Cardiac muscle cell (in vitro differentiated cells and primary cell): ENCODE data around the gene DHTKD1. TPM values are rescaled to one million over a fixed set of nuclear protein-coding genes. Genes with fewer than 3 reads are reported as not detected.

Experiments
- DNase-seq, 2 donors: peaks; one replicate each; pipeline versions ENCODE4 v3.0.0 to v3.0.0-alpha.2; 2010 to 2017; ENCODE audit warnings: low read depth in 1 of 2, low spot score in 1 of 2
- H3K27ac ChIP-seq: fragments of 200-600 bp; sonication (generic); 2 replicates; pipeline ENCODE4 v1.5.1; 2016
- H3K27me3 ChIP-seq: fragments of 200-600 bp; sonication (generic); 2 replicates; pipeline ENCODE4 v1.6.0; 2016; ENCODE audit warnings: control low read depth
- H3K36me3 ChIP-seq: fragments of 200-600 bp; sonication (generic); 2 replicates; pipeline ENCODE4 v1.5.1; 2016; ENCODE audit warnings: control low read depth
- H3K4me1 ChIP-seq: fragments of 200-600 bp; sonication (generic); 2 replicates; pipeline ENCODE4 v1.8.1; 2017; ENCODE audit warnings: low read depth, mild to moderate bottlenecking, mixed run types
- H3K4me3 ChIP-seq: fragments of 200-600 bp; sonication (generic); 2 replicates; pipeline ENCODE4 v1.5.1; 2016; ENCODE audit warnings: mild to moderate bottlenecking
- H3K9me3 ChIP-seq: fragments of 200-600 bp; sonication (generic); 2 replicates; pipeline ENCODE4 v1.5.1; 2017; ENCODE audit warnings: low read depth, mild to moderate bottlenecking, control low read depth
- polyA plus RNA-seq: library from polyadenylated mRNA; unstranded; fragments of >200 nt; fragmentation: Nextera tagmentation; extraction: Ambion mirVana; gene quantifications from 2 replicates; pipeline ENCODE4 v1.2.1, GENCODE V29; 2016
- total RNA-seq: library from RNA; depleted of rRNA; stranded (reverse); fragments of >200 nt; gene quantifications from 2 replicates; pipeline ENCODE4 v1.2.3, GENCODE V29; 2016
- TF ChIP-seq, protein P1 (sequence below): IDR thresholded peaks from 2 replicates; pipeline ENCODE4 v1.5.1; 2012; ENCODE audit warnings: low read depth, mild to moderate bottlenecking, low read length

DHTKD1 gene
- total and polyA plus RNA-seq, 2 experiments from 2014 or later, result 36.5 to 51.6 TPM

DNA sequence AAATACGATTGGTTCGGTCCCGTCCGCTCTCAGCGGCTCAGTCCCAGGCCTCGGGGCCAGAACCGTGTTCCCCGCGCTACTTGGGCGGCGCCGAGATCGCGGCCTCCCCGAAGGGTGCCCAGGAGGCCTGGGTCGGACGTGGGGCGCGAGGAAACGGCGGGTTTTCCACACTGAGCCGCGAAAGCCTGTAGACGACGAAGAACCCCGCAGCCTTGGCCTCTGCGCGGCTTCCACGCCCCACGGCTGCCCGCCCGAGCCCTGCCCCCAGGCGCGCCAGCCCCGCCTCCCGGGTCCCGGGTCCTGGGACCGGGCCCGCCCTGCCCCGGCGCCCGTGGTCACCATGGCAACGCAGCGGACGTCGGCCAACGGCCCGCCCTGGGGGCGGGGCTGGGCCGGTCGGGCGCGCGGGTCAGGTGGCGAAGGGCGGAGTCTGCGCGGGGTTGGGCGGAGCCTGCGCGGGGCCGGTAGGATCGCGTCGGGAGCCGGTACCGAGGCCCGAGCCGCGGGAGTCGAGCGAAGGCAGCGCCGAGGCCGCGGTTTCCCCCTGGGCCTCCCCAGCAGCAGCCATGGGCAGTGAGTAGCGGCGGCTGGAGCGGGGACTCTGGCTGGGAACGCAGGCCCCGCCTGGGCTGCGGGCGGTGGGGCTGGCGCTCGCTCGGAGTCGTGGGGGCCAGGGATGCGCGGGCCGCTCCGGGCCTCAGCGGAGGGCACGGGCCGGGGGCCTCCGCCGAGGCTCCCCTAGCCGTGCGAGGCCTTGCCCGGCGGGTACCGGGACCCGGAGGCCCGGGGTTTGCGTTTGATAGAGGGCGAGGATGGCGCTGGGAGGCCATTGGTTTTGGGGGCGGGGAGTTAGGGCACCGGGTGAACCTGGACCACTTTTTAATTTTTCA is 60.7 kb downstream of the DHTKD1 start, which contains the start of gene SEC61A2:
SEC61A2 (plus strand) TSS at position 456 of the 890 bp plus-strand sequence; CDS start at position 567, 111 bp downstream.
- Histone ChIP-seq H3K9me3 (no peaks in the 10 kb centered on the region), H3K27me3 (no peaks in the 10 kb centered on the region), H3K4me1 (no peaks in the 10 kb centered on the region), H3K27ac (peak within 1 kb of the TSS; percentile 95), H3K36me3 (peaks cover 3% of the 10 kb centered on the region), H3K4me3 (peak within 1 kb of the TSS; percentile 81)
- peak; percentile 94 to 98 for DNase-seq
- TF ChIP-seq, protein P1, sequence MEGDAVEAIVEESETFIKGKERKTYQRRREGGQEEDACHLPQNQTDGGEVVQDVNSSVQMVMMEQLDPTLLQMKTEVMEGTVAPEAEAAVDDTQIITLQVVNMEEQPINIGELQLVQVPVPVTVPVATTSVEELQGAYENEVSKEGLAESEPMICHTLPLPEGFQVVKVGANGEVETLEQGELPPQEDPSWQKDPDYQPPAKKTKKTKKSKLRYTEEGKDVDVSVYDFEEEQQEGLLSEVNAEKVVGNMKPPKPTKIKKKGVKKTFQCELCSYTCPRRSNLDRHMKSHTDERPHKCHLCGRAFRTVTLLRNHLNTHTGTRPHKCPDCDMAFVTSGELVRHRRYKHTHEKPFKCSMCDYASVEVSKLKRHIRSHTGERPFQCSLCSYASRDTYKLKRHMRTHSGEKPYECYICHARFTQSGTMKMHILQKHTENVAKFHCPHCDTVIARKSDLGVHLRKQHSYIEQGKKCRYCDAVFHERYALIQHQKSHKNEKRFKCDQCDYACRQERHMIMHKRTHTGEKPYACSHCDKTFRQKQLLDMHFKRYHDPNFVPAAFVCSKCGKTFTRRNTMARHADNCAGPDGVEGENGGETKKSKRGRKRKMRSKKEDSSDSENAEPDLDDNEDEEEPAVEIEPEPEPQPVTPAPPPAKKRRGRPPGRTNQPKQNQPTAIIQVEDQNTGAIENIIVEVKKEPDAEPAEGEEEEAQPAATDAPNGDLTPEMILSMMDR, result no peak

DNA sequence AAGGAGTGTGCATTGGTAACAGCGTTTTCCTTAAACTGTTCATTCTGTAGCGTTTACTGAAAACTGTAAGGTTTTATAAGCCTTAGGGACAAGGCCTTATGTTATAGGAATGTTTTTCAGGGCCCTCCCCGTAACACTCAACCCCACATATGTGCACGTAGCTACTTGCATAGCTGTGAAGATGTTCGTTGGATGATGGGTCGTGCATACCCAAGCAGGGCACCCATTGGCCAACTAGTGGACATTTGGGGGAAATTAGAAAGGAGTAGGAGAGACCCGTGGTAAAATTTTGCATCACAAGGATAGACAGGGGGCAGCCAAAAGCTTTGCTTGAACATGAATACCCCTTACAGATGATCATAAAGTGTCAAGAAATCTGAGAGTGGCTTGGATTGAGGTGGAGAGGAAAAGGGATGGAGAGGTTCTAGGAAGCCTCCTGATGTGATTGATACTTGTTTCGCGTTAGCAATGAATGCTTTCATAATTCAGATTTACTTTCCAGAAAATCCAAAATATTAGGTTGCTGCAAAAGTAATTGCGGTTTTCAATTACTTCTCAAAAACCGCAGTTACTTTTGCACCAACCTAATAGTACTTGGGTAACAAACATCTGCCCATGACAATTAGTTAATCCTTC is 61.6 kb downstream of the DHTKD1 start:
- Histone ChIP-seq H3K27ac (peak overlapping the region; percentile 80), H3K36me3 (peaks cover 3% of the 10 kb centered on the region), H3K9me3 (no peaks in the 10 kb centered on the region), H3K27me3 (no peaks in the 10 kb centered on the region), H3K4me3 (peak overlapping the region; percentile 81), H3K4me1 (no peaks in the 10 kb centered on the region)
- TF ChIP-seq, protein P1, result peak; percentile 59
- peak; percentile 61 to 74 for DNase-seq

DNA sequence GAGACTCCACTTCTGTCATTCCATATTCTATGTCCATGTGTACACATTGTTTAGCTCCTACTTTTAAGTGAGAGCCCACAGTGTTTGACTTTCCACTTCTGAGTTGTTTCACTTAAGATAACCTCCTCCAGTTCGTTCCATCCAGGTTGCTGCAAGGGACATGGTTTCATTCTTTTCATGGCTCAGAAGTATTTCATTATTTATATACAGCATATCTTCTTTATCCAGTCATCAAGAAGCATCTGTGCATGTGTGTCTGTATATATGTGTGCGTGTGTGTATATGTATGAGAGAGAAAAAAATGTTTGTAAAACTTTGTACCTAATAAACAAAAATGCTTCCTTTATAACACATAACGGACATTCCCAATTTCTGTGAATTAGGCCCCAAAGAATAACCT is 66.9 kb downstream of the DHTKD1 start:
- no peaks in the 10 kb centered on the region for H3K9me3 ChIP-seq
- TF ChIP-seq, protein P1, result no peak
- no peaks in the 10 kb centered on the region for H3K27me3 ChIP-seq
- H3K27ac ChIP-seq, result no peak overlapping the region
- no peak for DNase-seq
- H3K4me1 ChIP-seq, result no peaks in the 10 kb centered on the region
- peaks cover 29% of the 10 kb centered on the region for H3K36me3 ChIP-seq
- no peak overlapping the region for H3K4me3 ChIP-seq

DNA sequence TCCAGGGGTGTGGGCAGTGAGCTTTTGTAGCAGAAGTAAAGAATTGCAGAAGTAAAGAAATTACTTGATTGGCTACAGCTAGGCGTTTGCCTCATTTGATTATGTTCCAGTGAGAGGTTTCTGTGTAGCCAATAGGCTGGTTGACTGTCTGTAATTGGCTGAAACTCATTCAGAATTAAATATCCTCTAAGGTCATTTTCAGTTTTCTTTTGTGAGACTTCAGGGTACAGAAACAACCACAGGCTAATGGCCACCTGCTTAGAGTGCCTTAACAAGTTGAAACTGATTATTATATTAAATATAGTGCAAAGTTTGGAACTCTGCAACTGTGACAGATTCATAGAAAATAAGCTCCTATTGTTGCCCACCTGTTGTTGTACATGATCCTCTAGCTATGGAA is 71.3 kb downstream of the DHTKD1 start:
- H3K36me3 ChIP-seq, result peaks cover 45% of the 10 kb centered on the region
- no peak for DNase-seq
- no peaks in the 10 kb centered on the region for H3K4me1 ChIP-seq
- no peak overlapping the region for H3K4me3 ChIP-seq
- no peaks in the 10 kb centered on the region for H3K9me3 ChIP-seq
- H3K27me3 ChIP-seq, result no peaks in the 10 kb centered on the region
- TF ChIP-seq, protein P1, result no peak
- H3K27ac ChIP-seq, result no peak overlapping the region

DNA sequence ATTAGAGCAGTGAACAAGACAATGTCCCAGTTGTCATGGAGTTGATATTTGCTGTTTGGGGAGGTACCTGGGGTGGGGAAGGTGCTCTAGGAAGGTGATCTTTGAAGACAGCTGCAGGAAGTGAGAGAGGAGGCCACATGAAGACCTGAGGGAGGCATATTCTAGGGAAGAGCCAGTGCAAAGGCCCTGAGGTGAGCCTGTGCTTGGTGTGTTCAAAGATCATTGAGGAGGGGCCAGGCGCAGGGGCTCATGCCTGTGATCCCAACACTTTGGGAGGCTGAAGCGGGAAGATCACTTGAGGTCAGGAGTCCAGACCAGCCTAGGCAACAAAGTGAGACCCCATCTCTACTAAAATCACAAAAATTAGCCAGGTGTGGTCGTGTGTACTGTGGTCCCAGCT is 75.8 kb downstream of the DHTKD1 start:
- no peak overlapping the region for H3K4me3 ChIP-seq
- no peaks in the 10 kb centered on the region for H3K4me1 ChIP-seq
- no peak overlapping the region for H3K27ac ChIP-seq
- H3K9me3 ChIP-seq, result no peaks in the 10 kb centered on the region
- DNase-seq, result no peak
- no peaks in the 10 kb centered on the region for H3K27me3 ChIP-seq
- TF ChIP-seq, protein P1, result no peak
- H3K36me3 ChIP-seq, result peaks cover 22% of the 10 kb centered on the region
